Common myeloid progenitor, CD34-positive (primary cell): Measurements from ENCODE around the gene C9orf50.
A peak's percentile ranks its signal among the peaks of the same experiment; 100 is the strongest.

Experiments used
- CTCF ChIA-PET: fragments of 350-600 bp; sonication (Branson Sonifier 250); formaldehyde crosslinking; loops from one replicate; lab custom pipeline; 2021; ENCODE audit warnings: antibody characterized with exemption; lab: Charles Lee
- POLR2A ChIA-PET: fragments of 350-600 bp; sonication (Branson Sonifier 250); formaldehyde crosslinking; loops from one replicate; lab custom pipeline; 2021; ENCODE audit warnings: antibody characterized with exemption; lab: Charles Lee
- DNase-seq, 3 donors: peaks; one replicate each; pipeline versions ENCODE4 v3.0.0 to v3.0.0-alpha.2; 2013
- H3K27ac ChIP-seq, 2 experiments: 1 replicate in 1 of 2; 2 replicates in 1 of 2; pipeline ENCODE4 v1.7.0; 2013; ENCODE audit warnings: inconsistent platforms in 2 of 2, low read length in 2 of 2, mild to moderate bottlenecking in 2 of 2, low read depth in 1 of 2, moderate library complexity in 1 of 2; ENCODE audit not compliant: severe bottlenecking in 2 of 2, insufficient read depth in 1 of 2, poor library complexity in 1 of 2
- H3K27me3 ChIP-seq, 5 experiments: replicated peaks in 2 of 5; 1 replicate in 3 of 5; 2 replicates in 2 of 5; pipeline versions ENCODE4 v1.6.1 to v1.7.0; 2013; ENCODE audit warnings: low read length in 4 of 5, mild to moderate bottlenecking in 2 of 5, moderate library complexity in 2 of 5, inconsistent platforms in 1 of 5; ENCODE audit not compliant: insufficient read depth in 5 of 5, control insufficient read depth in 4 of 5
- H3K36me3 ChIP-seq, 4 experiments: 1 replicate in 2 of 4; 2 replicates in 2 of 4; pipeline versions ENCODE4 v1.6.1 to v1.7.0; 2013; ENCODE audit warnings: low read length in 3 of 4, control low read depth in 1 of 4, mild to moderate bottlenecking in 1 of 4; ENCODE audit not compliant: control insufficient read depth in 4 of 4, insufficient read depth in 4 of 4
- H3K4me1 ChIP-seq, 4 experiments: 1 replicate in 3 of 4; 2 replicates in 1 of 4; pipeline versions ENCODE4 v1.6.1 to v1.7.1; 2013; ENCODE audit warnings: low read length in 3 of 4, mild to moderate bottlenecking in 3 of 4, control low read depth in 1 of 4, inconsistent platforms in 1 of 4, moderate library complexity in 1 of 4; ENCODE audit not compliant: control insufficient read depth in 4 of 4, insufficient read depth in 4 of 4; ENCODE audit errors: control extremely low read depth in 1 of 4
- H3K4me3 ChIP-seq, 7 experiments: 1 replicate in 4 of 7; 2 replicates in 3 of 7; pipeline versions ENCODE4 v1.5.1 to v1.7.0; 2013; ENCODE audit warnings: mild to moderate bottlenecking in 7 of 7, low read length in 6 of 7, moderate library complexity in 6 of 7, inconsistent platforms in 2 of 7, low read depth in 2 of 7, control low read depth in 1 of 7; ENCODE audit not compliant: insufficient read depth in 4 of 7, control insufficient read depth in 1 of 7; ENCODE audit errors: extremely low read depth in 1 of 7
- H3K9me3 ChIP-seq, 5 experiments: 1 replicate in 4 of 5; 2 replicates in 1 of 5; pipeline versions ENCODE4 v1.6.1 to v1.7.1; 2013; ENCODE audit warnings: low read length in 4 of 5, mild to moderate bottlenecking in 2 of 5, inconsistent platforms in 1 of 5, low read depth in 1 of 5, moderate library complexity in 1 of 5; ENCODE audit not compliant: control insufficient read depth in 4 of 5, insufficient read depth in 2 of 5; ENCODE audit errors: control extremely low read depth in 1 of 5
- WGBS: methylation state at CpG from one replicate; pipeline ENCODE4 v1.1.5; 2013; ENCODE audit not compliant: insufficient coverage; 5-methylcytosine and 5-hydroxymethylcytosine counted together

C9orf50 gene

GRCh38 chr9:129598089-129598596, 22.8 kb downstream of the C9orf50 start:
- H3K36me3 ChIP-seq, result no peaks in the 10 kb centered on the region
- 45% methylated on average over 13 of the region's 14 CpGs for WGBS
- no peaks in the 10 kb centered on the region for H3K9me3 ChIP-seq
- peak overlapping the region in 3 of 7 experiments; percentile 54 to 70 (median 64) for H3K4me3 ChIP-seq
- H3K4me1 ChIP-seq, result peaks cover 0 to 48% (median 46%) of the 10 kb centered on the region in 4 experiments
- CTCF ChIA-PET, result interaction anchor here (0.7 to 1.5 kb wide), 4 partner anchors 10 to 467 kb away, joined by 3 to 5 read pairs (median 4); no protein-coding TSS in a partner anchor
- peaks cover 0 to 10% (median 2%) of the 10 kb centered on the region in 5 experiments for H3K27me3 ChIP-seq
- DNase-seq, result peak in 1 of 3 donors; percentile 29
- POLR2A ChIA-PET, result interaction anchor here (0.6 kb wide), 1 partner anchor 83 kb away, joined by 5 read pairs; no protein-coding TSS in a partner anchor
- H3K27ac ChIP-seq, result no peak overlapping the region

- WGBS, result under 1% methylated on average over 52 of the region's 57 CpGs
- Histone ChIP-seq H3K4me1 (peaks cover 0 to 42% (median 39%) of the 10 kb centered on the region in 4 experiments), H3K4me3 (peak overlapping the region in 5 of 7 experiments; percentile 13 to 70 (median 54)), H3K36me3 (no peaks in the 10 kb centered on the region), H3K9me3 (no peaks in the 10 kb centered on the region), H3K27ac (no peak overlapping the region), H3K27me3 (peaks cover 0 to 10% (median 2%) of the 10 kb centered on the region in 5 experiments)
- CTCF ChIA-PET, result interaction anchor here (1.0 to 1.5 kb wide), 3 partner anchors 10 to 466 kb away, joined by 3 to 5 read pairs (median 3); no protein-coding TSS in a partner anchor
- DNase-seq, result peak in 2 of 3 donors; percentile 42 to 48
- POLR2A ChIA-PET, result interaction anchor here (0.5 to 0.6 kb wide), 2 partner anchors 83 to 288 kb away, joined by 3 to 5 read pairs; no protein-coding TSS in a partner anchor
Measured at GRCh38 chr9:129597355-129598088, 23.4 kb downstream of the C9orf50 start.

DNA sequence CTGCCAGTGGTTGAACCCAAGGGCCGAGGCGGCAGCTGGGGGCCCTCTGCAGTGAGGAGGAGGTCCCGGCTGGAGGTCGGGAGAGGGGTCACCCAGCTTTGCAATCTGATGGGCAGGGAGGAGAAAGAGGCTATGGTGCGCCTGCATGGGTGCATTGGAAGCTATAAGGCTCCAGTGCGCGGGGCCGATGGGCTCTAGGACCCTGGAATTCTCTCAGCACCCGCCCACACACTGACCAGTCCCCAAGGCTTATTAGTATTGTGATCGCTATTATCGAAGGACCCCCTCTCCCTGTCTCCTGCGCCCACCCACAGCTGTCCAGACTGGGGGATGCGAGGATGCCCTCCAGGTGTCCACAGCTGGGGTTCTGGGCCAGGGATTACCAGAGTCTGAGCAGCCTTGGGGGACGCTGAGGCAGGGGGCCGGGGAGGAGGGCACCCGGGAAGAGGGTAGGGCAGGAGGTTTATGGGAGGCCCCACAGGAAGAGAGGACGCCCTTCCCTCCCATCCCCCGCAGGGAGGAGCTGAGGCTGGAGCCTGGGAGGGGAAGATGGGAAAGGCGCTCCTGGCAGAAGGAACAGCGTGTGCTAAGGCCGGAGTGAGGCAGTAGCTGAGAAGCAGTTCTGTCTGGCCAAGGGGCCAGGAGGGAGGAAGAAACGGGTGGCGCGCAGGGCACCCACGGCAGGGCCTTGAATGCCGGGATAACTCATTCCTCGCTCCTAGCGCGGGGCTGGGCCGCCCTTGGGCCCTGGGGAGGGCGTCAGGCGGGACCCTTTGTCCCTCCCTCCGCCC, 24.2 kb downstream of the C9orf50 start:
- Histone ChIP-seq H3K27ac (no peak overlapping the region), H3K27me3 (peaks cover 0 to 10% (median 2%) of the 10 kb centered on the region in 5 experiments), H3K9me3 (no peaks in the 10 kb centered on the region), H3K4me3 (no peak overlapping the region), H3K4me1 (peaks cover 0 to 38% (median 36%) of the 10 kb centered on the region in 4 experiments), H3K36me3 (no peaks in the 10 kb centered on the region)
- no peak for DNase-seq
- 54% methylated on average over 14 of the region's 33 CpGs for WGBS
- POLR2A ChIA-PET, result no interaction called here
- CTCF ChIA-PET, result interaction anchor here (0.9 to 1.6 kb wide), 4 partner anchors 10 to 458 kb away, joined by 3 to 11 read pairs (median 6); no protein-coding TSS in a partner anchor

DNA sequence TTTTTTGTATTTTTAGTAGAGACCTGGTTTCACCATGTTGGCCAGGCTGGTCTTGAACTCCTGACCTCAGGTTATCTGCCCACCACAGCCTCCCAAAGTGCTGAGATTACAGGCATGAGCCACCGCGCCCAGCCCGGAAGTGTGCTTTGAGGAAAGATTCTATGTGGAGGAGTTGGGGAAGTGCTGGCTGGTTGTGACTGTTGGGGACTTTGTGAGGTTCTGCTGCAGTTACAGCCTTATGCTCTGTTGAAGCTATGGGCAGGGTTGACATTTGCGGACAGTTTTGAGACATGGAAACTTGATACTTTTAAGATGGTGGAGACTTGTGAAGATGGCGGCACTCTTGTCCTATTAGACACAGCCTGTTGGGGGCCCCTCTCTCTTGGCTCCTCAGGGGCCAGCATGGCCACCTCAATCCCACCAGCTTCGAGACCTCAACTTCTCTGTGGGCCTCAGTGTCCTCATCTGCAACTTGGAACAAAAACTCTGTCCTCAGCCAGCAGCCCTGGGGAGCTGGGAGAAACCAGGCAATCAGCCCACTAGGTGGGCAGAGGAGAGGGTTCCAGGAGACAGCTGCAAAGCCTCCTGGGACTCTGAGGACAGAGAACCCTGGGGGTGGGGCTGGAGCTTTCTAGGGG, 24.9 kb downstream of the C9orf50 start:
- Histone ChIP-seq H3K4me1 (peaks cover 0 to 38% (median 36%) of the 10 kb centered on the region in 4 experiments), H3K9me3 (no peaks in the 10 kb centered on the region), H3K27ac (no peak overlapping the region), H3K27me3 (peaks cover 0 to 10% (median 2%) of the 10 kb centered on the region in 5 experiments), H3K4me3 (no peak overlapping the region), H3K36me3 (no peaks in the 10 kb centered on the region)
- peak; percentile 32 to 83 (median 79) for DNase-seq
- 25% methylated on average over 4 of the region's 6 CpGs for WGBS
- ChIA-PET POLR2A (interaction anchor here (0.6 kb wide), 1 partner anchor 87 kb away, joined by 4 read pairs; no protein-coding TSS in a partner anchor), CTCF (interaction anchor here (0.9 to 1.6 kb wide), 5 partner anchors 10 to 457 kb away, joined by 3 to 11 read pairs (median 6); no protein-coding TSS in a partner anchor)

- POLR2A ChIA-PET, result no interaction called here
- CTCF ChIA-PET, result interaction anchor here (1.2 to 1.6 kb wide), 3 partner anchors 9 to 13 kb away, joined by 6 to 11 read pairs (median 7); no protein-coding TSS in a partner anchor
- WGBS, result 58% methylated on average over 2 of the region's 5 CpGs
Measured at GRCh38 chr9:129595311-129595741, 25.6 kb downstream of the C9orf50 start.

DNA sequence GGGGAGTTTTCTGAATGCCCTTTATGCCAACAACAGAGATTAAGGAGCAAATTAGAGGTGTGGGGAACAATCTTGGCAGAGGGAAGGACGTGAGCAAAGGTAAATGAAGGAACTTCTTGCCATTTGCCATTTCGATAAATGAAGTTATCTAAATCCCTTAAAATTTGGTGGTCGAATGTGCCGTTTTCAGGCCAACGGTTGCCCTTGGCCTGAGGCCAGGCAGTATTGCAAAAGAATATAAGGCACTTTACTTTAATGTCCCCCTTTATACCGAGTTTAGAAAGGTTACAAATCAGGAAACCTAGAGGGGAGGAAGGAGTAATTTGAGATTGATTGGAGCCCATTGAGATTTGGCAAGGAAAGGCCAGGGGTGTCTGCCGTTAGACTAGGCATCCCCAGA, 26.3 kb downstream of the C9orf50 start:
- WGBS, result 72% methylated on average over 6 of the region's 7 CpGs
- Histone ChIP-seq H3K4me3 (no peak overlapping the region), H3K4me1 (peaks cover 0 to 38% (median 36%) of the 10 kb centered on the region in 4 experiments), H3K36me3 (no peaks in the 10 kb centered on the region), H3K27me3 (peaks cover 0 to 10% (median 2%) of the 10 kb centered on the region in 5 experiments), H3K9me3 (no peaks in the 10 kb centered on the region), H3K27ac (no peak overlapping the region)
- POLR2A ChIA-PET, result no interaction called here
- DNase-seq, result no peak
- CTCF ChIA-PET, result interaction anchor here (1.2 kb wide), 1 partner anchor 14 kb away, joined by 6 read pairs; no protein-coding TSS in a partner anchor

More at GRCh38 chr9:129595311-129595741, 25.6 kb downstream of the C9orf50 start:
- no peak overlapping the region for H3K27ac ChIP-seq
- peaks cover 0 to 38% (median 36%) of the 10 kb centered on the region in 4 experiments for H3K4me1 ChIP-seq
- DNase-seq, result peak in 2 of 3 donors; percentile 48 to 55
- no peak overlapping the region for H3K4me3 ChIP-seq
- no peaks in the 10 kb centered on the region for H3K36me3 ChIP-seq
- peaks cover 0 to 10% (median 2%) of the 10 kb centered on the region in 5 experiments for H3K27me3 ChIP-seq
- no peaks in the 10 kb centered on the region for H3K9me3 ChIP-seq
